T-helper 17 cell (primary cell): ENCODE data around the gene C2CD3. TPM values are rescaled to one million over a fixed set of nuclear protein-coding genes. Genes with fewer than 3 reads are reported as not detected.
"Not testable (repeated sequence)": the region's sequence is repeated elsewhere in the genome, so short reads cannot be mapped to it uniquely, and the experiment has no call there.

Source experiments
- ATAC-seq: fragments of 150-1000 bp; cut with Tn5 transposase; 2 replicates; pipeline ENCODE4 v1.10.0; 2021; ENCODE audit warnings: mild to moderate bottlenecking, moderate library complexity
- DNase-seq, 3 donors: peaks; one replicate each; pipeline versions ENCODE4 v3.0.0 to v3.0.0-alpha.2; 2020 to 2021
- H3K9me3 ChIP-seq: one replicate; pipeline ENCODE4 v1.7.0; 2013; ENCODE audit warnings: low read length, mild to moderate bottlenecking; ENCODE audit not compliant: control insufficient read depth, poor library complexity, severe bottlenecking
- H3K27ac Mint-ChIP-seq: one replicate; pipeline ENCODE4 v1.8.0; 2022; ENCODE audit warnings: mild to moderate bottlenecking, moderate library complexity, mixed read lengths
- H3K27me3 Mint-ChIP-seq: one replicate; pipeline ENCODE4 v1.8.0; 2022; ENCODE audit warnings: mixed read lengths
- H3K36me3 Mint-ChIP-seq: one replicate; pipeline ENCODE4 v1.8.0; 2022; ENCODE audit warnings: low read depth, mixed read lengths
- H3K4me1 Mint-ChIP-seq: one replicate; pipeline ENCODE4 v1.8.0; 2022; ENCODE audit warnings: mild to moderate bottlenecking, mixed read lengths
- H3K4me3 Mint-ChIP-seq: one replicate; pipeline ENCODE4 v1.8.0; 2022; ENCODE audit warnings: mild to moderate bottlenecking, moderate library complexity, mixed read lengths
- total RNA-seq, 4 donors: library from RNA in 2 of 4; stranded (reverse) in 2 of 4; gene quantifications; one replicate each; pipeline ENCODE4 v1.2.3 and lab custom pipeline; 2022 to 2026

Gene C2CD3
- total RNA-seq, 2 donors from 2014 or later: 35.5 to 37.1 TPM

DNA sequence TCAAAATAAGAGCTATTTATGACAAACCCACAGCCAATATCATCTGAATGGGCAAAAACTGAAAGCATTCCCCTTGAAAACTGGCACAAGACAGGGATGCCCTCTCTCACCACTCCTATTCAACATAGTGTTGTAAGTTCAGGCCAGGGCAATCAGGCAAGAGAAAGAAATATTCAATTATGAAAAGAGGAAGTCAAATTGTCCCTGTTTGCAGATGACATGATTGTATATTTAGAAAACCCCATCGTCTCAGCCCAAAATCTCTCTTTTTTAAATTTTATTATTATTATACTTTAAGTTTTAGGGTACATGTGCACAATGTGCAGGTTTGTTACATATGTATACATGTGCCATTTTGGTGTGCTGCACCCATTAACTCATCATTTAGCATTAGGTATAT, 107.2 kb downstream of the C2CD3 start:
- not testable (repeated sequence) for DNase-seq, H3K4me3 Mint-ChIP-seq, H3K27me3 Mint-ChIP-seq, H3K27ac Mint-ChIP-seq, H3K9me3 ChIP-seq, ATAC-seq
- H3K4me1 Mint-ChIP-seq: peaks cover 11% of the 10 kb centered on the region
- peaks cover 10% of the 10 kb centered on the region for H3K36me3 Mint-ChIP-seq

- not testable (repeated sequence) for DNase-seq, H3K9me3 ChIP-seq, H3K4me3 Mint-ChIP-seq, H3K27ac Mint-ChIP-seq, ATAC-seq, H3K27me3 Mint-ChIP-seq, H3K36me3 Mint-ChIP-seq, H3K4me1 Mint-ChIP-seq
These were observed 109.2 kb downstream of the C2CD3 start for GRCh38 chr11:74061599-74061998.

- DNase-seq: no peak
- Mint-ChIP-seq H3K4me1 (peaks cover 2% of the 10 kb centered on the region), H3K27ac (no peak overlapping the region), H3K36me3 (peaks cover 9% of the 10 kb centered on the region), H3K27me3 (no peaks in the 10 kb centered on the region), H3K4me3 (no peak overlapping the region)
- ATAC-seq: no peak
- no peaks in the 10 kb centered on the region for H3K9me3 ChIP-seq
These were observed 113.3 kb downstream of the C2CD3 start for GRCh38 chr11:74057249-74058151.

DNA sequence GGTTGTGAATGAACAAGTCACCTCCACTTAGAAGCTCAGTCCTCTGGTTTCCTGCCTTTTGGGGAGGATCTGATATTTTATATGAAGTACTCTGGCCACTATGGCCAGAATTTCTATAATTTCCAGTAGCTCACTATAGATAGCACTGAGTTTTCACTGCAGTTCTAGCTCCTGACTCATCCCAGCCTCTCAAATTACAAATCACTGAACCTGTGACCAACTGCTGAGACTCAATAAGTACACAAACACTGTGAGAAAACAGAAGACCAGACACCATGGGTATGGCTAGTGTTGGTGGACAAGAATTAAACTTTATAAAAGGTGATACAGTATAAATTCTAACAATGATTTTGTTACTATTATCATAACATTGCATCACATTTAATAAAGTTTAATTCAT, 114.9 kb downstream of the C2CD3 start:
- no peaks in the 10 kb centered on the region for H3K9me3 ChIP-seq
- Mint-ChIP-seq H3K27me3 (no peaks in the 10 kb centered on the region), H3K4me1 (peaks cover 2% of the 10 kb centered on the region), H3K36me3 (peaks cover 8% of the 10 kb centered on the region), H3K27ac (no peak overlapping the region), H3K4me3 (no peak overlapping the region)
- DNase-seq (no peak), ATAC-seq (no peak)

DNA sequence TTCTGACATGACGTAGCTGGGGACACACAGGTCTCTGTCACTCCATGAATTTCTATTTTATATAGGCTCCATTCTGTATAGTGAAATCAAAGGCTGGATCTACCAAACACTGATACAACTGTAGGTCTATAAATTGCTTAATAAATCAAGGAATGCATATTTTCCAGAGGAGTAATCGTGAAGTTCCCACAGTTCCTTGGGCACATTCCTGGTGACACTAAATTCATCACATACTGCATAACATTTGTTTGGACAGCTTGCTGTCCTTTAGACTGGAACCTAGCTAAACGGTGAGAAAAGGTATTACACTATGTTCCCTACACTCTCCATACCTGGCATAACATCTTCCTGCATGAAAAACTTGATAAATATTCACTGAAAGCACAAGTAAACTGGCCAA, 120.3 kb downstream of the C2CD3 start:
- peaks cover 5% of the 10 kb centered on the region for H3K36me3 Mint-ChIP-seq
- ATAC-seq (no peak), DNase-seq (no peak)
- H3K27me3 Mint-ChIP-seq: no peaks in the 10 kb centered on the region
- H3K9me3 ChIP-seq: no peaks in the 10 kb centered on the region
- H3K4me3 Mint-ChIP-seq: no peak overlapping the region
- peaks cover 2% of the 10 kb centered on the region for H3K4me1 Mint-ChIP-seq
- no peak overlapping the region for H3K27ac Mint-ChIP-seq

DNA sequence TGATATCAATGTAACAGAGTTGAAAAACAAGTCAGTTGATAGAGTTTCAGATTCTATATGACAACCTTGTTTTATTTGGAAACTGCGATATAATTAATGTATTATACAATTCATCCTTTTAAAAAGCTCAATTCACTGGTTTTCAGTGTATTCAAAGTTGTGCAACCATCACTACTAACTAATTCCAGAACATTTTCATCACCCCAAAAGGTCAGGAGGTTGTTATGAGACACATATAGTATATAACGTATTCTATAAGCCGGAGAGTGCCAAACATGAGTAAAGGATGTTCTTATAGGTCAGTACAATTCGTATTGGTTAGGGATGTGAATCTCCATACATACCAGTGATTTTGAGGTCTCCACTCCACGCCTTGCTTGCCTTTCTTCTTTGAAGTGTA, 121.8 kb downstream of the C2CD3 start:
- H3K27me3 Mint-ChIP-seq: no peaks in the 10 kb centered on the region
- no peak overlapping the region for H3K4me3 Mint-ChIP-seq
- H3K27ac Mint-ChIP-seq: peak overlapping the region; percentile 9
- no peaks in the 10 kb centered on the region for H3K9me3 ChIP-seq
- no peak for DNase-seq
- no peak for ATAC-seq
- H3K36me3 Mint-ChIP-seq: peaks cover 2% of the 10 kb centered on the region
- H3K4me1 Mint-ChIP-seq: peaks cover 2% of the 10 kb centered on the region

DNA sequence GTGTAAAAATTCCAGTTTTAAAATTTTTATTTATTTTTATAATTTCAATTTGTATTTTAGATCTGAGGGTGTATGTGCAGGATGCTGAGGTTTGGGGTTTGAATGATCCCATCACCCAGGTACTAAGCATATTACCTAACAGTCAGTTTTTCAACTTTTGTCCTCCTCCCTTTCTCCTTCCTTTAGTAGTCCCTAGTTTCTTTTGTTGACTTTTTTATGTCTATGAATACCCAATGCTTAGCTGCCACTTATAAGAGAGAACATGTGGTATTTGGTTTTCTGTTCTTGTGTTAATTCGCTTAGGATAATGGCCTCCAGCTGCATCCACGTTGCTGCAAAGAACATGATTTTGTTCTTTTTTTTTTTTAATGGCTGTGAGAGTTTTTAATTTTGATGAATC, 126.3 kb downstream of the C2CD3 start:
- Mint-ChIP-seq H3K4me3 (no peak overlapping the region), H3K4me1 (peaks cover 2% of the 10 kb centered on the region), H3K27ac (no peak overlapping the region), H3K36me3 (peaks cover 7% of the 10 kb centered on the region), H3K27me3 (no peaks in the 10 kb centered on the region)
- DNase-seq (no peak), ATAC-seq (no peak)
- no peaks in the 10 kb centered on the region for H3K9me3 ChIP-seq

DNA sequence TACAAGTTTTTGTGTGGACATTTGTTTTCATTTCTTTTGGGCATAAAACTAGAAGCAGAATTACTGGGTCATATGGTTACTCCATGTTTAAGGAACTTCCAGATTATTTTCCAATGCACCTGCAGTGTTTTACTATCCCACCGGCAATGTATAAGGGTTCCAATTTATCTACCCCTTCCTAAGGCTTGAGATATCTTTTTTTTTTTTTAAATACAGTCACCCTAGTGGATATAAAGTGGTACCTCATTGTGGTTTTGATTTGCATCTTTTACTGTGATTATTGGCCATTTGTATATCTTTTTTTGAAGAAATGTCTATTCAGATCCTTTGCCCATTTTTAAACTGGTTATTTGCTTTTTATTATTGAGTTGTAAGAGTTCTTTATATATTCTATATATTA, 127.4 kb downstream of the C2CD3 start:
- Mint-ChIP-seq H3K4me1 (peaks cover 2% of the 10 kb centered on the region), H3K27ac (no peak overlapping the region), H3K4me3 (no peak overlapping the region), H3K36me3 (peaks cover 10% of the 10 kb centered on the region), H3K27me3 (no peaks in the 10 kb centered on the region)
- no peaks in the 10 kb centered on the region for H3K9me3 ChIP-seq
- no peak for ATAC-seq
- DNase-seq: no peak

DNA sequence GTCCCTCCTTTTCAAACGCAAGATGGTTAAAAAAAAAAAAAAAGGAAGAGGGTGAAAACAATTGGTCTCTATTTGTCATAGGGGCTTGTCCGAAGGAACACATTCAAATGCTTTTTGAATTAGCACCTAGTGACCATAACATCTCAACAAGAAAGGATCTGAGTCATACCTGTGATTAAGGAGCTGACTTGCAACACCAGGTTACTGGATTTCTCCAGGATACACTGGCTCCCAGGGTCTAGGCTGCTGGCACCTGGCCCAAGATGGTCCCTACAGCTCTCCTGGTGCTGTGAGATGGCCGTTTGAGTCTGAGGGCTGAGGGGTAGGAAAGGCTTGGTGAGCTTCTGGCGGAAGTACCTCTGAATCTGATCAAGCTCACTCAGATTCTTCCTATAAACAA, 133.5 kb downstream of the C2CD3 start:
- Mint-ChIP-seq H3K36me3 (peaks cover 15% of the 10 kb centered on the region), H3K27me3 (no peaks in the 10 kb centered on the region), H3K4me1 (peaks cover 2% of the 10 kb centered on the region), H3K27ac (peak overlapping the region; percentile 24), H3K4me3 (no peak overlapping the region)
- DNase-seq (no peak), ATAC-seq (no peak)
- H3K9me3 ChIP-seq: no peaks in the 10 kb centered on the region

- no peak for ATAC-seq
- no peaks in the 10 kb centered on the region for H3K9me3 ChIP-seq
- DNase-seq: no peak
- Mint-ChIP-seq H3K4me3 (no peak overlapping the region), H3K4me1 (peaks cover 13% of the 10 kb centered on the region), H3K36me3 (peaks cover 16% of the 10 kb centered on the region), H3K27me3 (no peaks in the 10 kb centered on the region), H3K27ac (peak overlapping the region; percentile 29)
These were observed 135.5 kb downstream of the C2CD3 start for GRCh38 chr11:74035264-74035663.

DNA sequence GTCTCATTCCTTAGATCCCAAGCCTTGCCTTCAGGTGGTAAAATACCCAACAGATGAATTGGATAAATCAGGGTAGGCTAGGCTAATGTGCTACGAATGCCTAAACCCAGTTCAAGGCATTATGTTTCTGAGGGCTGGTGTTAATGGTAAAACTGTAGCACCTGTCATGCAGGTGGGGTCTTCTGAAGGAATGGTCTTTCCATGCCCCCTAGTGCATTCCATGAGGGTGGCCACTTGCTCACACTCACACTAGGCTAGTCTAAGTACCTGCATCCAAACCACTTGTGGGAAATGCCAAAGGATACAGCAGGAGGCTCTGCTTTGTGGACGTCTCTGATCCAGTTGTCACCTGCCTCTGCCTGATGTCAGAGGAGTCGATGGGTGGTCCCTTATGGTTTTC, 137.8 kb downstream of the C2CD3 start:
- DNase-seq: no peak
- H3K9me3 ChIP-seq: no peaks in the 10 kb centered on the region
- ATAC-seq: peak; percentile 74
- Mint-ChIP-seq H3K4me1 (peaks cover 23% of the 10 kb centered on the region), H3K4me3 (no peak overlapping the region), H3K27ac (no peak overlapping the region), H3K27me3 (no peaks in the 10 kb centered on the region), H3K36me3 (peaks cover 15% of the 10 kb centered on the region)

DNA sequence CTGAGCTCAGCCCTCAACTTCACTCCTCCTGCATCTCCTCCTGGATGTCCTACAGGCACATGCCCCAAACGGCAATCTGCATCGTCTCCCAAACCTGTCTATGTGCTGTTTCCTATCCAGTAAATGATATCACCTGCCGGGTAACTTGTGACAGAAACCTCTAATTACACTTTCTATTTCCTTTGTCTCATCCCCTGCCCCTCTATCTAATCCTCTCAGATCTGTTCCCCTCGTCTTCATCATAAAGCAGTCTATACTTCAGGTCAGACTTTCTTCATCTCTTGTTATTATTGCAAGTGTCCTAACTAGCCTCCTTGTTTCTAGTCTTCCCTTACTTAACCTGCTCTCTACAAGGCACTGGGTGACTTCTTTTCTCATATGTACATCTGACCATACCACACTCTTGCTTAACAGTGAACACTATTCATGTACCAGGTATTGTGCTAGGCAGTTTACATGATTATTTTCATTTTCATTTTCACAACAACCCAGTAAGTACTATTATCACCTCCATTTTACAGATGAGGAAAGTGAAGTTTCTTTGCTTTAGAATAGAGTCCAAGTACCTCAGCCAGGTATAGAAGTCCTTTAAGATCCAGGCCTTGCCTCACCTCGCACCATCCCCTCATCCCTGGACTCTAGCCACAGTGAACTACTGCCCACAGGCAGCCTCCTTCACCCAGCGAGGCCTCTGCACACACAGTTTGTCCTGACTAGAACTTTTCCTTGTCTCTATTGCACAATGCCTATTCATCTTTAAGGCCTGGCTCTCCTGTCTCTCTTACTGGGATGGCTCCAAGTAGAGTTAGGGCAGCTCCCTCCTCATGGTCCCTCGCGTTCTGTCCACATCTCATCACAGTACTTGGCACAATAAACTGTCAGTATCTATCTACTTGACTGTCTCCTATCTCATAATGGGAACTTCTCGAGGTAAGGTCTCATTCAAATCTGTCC, 139.8 kb downstream of the C2CD3 start:
- peaks cover 8% of the 10 kb centered on the region for H3K36me3 Mint-ChIP-seq
- peaks cover 31% of the 10 kb centered on the region for H3K4me1 Mint-ChIP-seq
- no peaks in the 10 kb centered on the region for H3K27me3 Mint-ChIP-seq
- no peaks in the 10 kb centered on the region for H3K9me3 ChIP-seq
- H3K27ac Mint-ChIP-seq: peak overlapping the region; percentile 96
- H3K4me3 Mint-ChIP-seq: peak overlapping the region; percentile 89
- peak; percentile 54 for ATAC-seq
- no peak for DNase-seq

- Mint-ChIP-seq H3K27ac (peak overlapping the region; percentile 91), H3K36me3 (peaks cover 5% of the 10 kb centered on the region), H3K27me3 (no peaks in the 10 kb centered on the region), H3K4me3 (peak overlapping the region; percentile 12), H3K4me1 (peaks cover 35% of the 10 kb centered on the region)
- no peaks in the 10 kb centered on the region for H3K9me3 ChIP-seq
- DNase-seq (no peak), ATAC-seq (peak; percentile 36)
These were observed 145.2 kb downstream of the C2CD3 start for GRCh38 chr11:74025467-74026166.
